Thyroid gland (tissue), 4 donors: Measurements from ENCODE around the gene RNF113B. TPM values are rescaled to one million over a fixed set of nuclear protein-coding genes. Genes with fewer than 3 reads are reported as not detected.
A peak's percentile ranks its signal among the peaks of the same experiment; 100 is the strongest.

Experiments used
- DNase-seq, 2 donors: peaks; one replicate each; pipeline ENCODE4 v3.0.0-alpha.2; 2019
- H3K27ac ChIP-seq, 3 donors: fragments of 200-600 bp; sonication (generic); 1 replicate in 2 of 3; 2 replicates in 1 of 3; pipeline ENCODE4 v1.5.1; 2016 to 2019; ENCODE audit warnings: mild to moderate bottlenecking in 1 of 3, moderate library complexity in 1 of 3
- H3K27me3 ChIP-seq: fragments of 200-600 bp; sonication (generic); one replicate; pipeline ENCODE4 v1.5.1; 2019
- H3K36me3 ChIP-seq, 2 donors: fragments of 200-600 bp; sonication (generic); one replicate each; pipeline ENCODE4 v1.5.1; 2016 to 2019
- H3K4me1 ChIP-seq, 2 donors: fragments of 200-600 bp; sonication (generic); one replicate each; pipeline ENCODE4 v1.5.1; 2017 to 2019
- H3K4me3 ChIP-seq, 3 donors: fragments of 200-600 bp; sonication (generic); replicated peaks in 1 of 3; 1 replicate in 2 of 3; 2 replicates in 1 of 3; pipeline ENCODE4 v1.5.1; 2016; ENCODE audit warnings: mild to moderate bottlenecking in 1 of 3
- H3K9me3 ChIP-seq: fragments of 200-600 bp; sonication (generic); one replicate; pipeline ENCODE4 v1.5.1; 2017
- CTCF ChIP-seq, 6 experiments: fragments of 200-600 bp in 3 of 6; fragments of 450-650 bp in 3 of 6; sonication (generic) in 3 of 6; IDR thresholded peaks; one replicate each; pipeline ENCODE4 v1.5.1; 2016 to 2019; ENCODE audit warnings: antibody characterized with exemption in 6 of 6, mild to moderate bottlenecking in 2 of 6, inconsistent platforms in 1 of 6, moderate library complexity in 1 of 6
- POLR2A ChIP-seq, 2 donors: fragments of 450-650 bp; IDR thresholded peaks; one replicate each; pipeline ENCODE4 v1.6.1; 2017; ENCODE audit warnings: antibody characterized with exemption in 2 of 2, mild to moderate bottlenecking in 2 of 2, moderate library complexity in 1 of 2
- WGBS, 2 donors: methylation state at CpG; one replicate each; pipeline ENCODE4 v1.1.5; 2017; 5-methylcytosine and 5-hydroxymethylcytosine counted together
- intact Hi-C: fragments of 100-400 bp; cut with DNase I; formaldehyde crosslinking; loops from one replicate; pipeline ENCODE4 v1.15.1; 2023
- total RNA-seq, 4 donors: library from RNA; depleted of rRNA; stranded (reverse); fragments of >200 nt; gene quantifications; one replicate each; pipeline ENCODE4 v1.2.3, GENCODE V29; 2016

Gene RNF113B
- total RNA-seq, 4 donors from 2014 or later = not detected

- no peak overlapping the region for H3K4me3 ChIP-seq
- intact Hi-C loops = loop anchor here (10.0 kb wide), 1 partner anchor 66 kb away; no protein-coding TSS in a partner anchor
- 23 to 26% methylated on average over 4 of the region's 4 CpGs for WGBS, 2 donors
- no peaks in the 10 kb centered on the region for H3K27me3 ChIP-seq
- H3K27ac ChIP-seq = peak overlapping the region; percentile 80 to 95 (median 84)
- no peaks in the 10 kb centered on the region for H3K36me3 ChIP-seq
- no peaks in the 10 kb centered on the region for H3K9me3 ChIP-seq
- peaks cover 67 to 88% of the 10 kb centered on the region in 2 donors for H3K4me1 ChIP-seq
- DNase-seq = peak in 1 of 2 donors; percentile 51
- no peak for TF ChIP-seq CTCF (IDR thresholded peaks at IDR 0.05)
- no peak for TF ChIP-seq POLR2A (IDR thresholded peaks at IDR 0.05)
Observed at GRCh38 chr13:98220271-98220791, 43.3 kb upstream of the RNF113B start.

- Histone ChIP-seq H3K9me3 (no peaks in the 10 kb centered on the region), H3K27ac (peak overlapping the region; percentile 80 to 95 (median 84)), H3K36me3 (no peaks in the 10 kb centered on the region), H3K27me3 (no peaks in the 10 kb centered on the region), H3K4me1 (peaks cover 67 to 86% of the 10 kb centered on the region in 2 donors), H3K4me3 (no peak overlapping the region)
- 94 to 96% methylated on average over 6 of the region's 6 CpGs for WGBS, 2 donors
- intact Hi-C loops = loop anchor here (10.0 kb wide), 1 partner anchor 65 kb away; no protein-coding TSS in a partner anchor
- TF ChIP-seq POLR2A (IDR thresholded peaks at IDR 0.05) = no peak
- TF ChIP-seq CTCF (IDR thresholded peaks at IDR 0.05) = no peak
- no peak for DNase-seq
Observed at GRCh38 chr13:98219685-98220084, 42.6 kb upstream of the RNF113B start.

- Histone ChIP-seq H3K36me3 (no peaks in the 10 kb centered on the region), H3K27me3 (no peaks in the 10 kb centered on the region), H3K27ac (peak overlapping the region; percentile 74 to 87 (median 87)), H3K4me3 (no peak overlapping the region), H3K4me1 (peaks cover 65 to 81% of the 10 kb centered on the region in 2 donors), H3K9me3 (no peaks in the 10 kb centered on the region)
- intact Hi-C loops = no loop called here
- 62 to 69% methylated on average over 11 to 12 of the region's 12 CpGs for WGBS, 2 donors
- DNase-seq = peak in 1 of 2 donors; percentile 39
- TF ChIP-seq CTCF (IDR thresholded peaks at IDR 0.05) (no peak), POLR2A (IDR thresholded peaks at IDR 0.05) (no peak)
Observed at GRCh38 chr13:98217597-98217996, 40.5 kb upstream of the RNF113B start.

GRCh38 chr13:98216711-98217285, 39.7 kb upstream of the RNF113B start:
- no peak for DNase-seq
- Histone ChIP-seq H3K36me3 (no peaks in the 10 kb centered on the region), H3K4me3 (no peak overlapping the region), H3K27me3 (no peaks in the 10 kb centered on the region), H3K4me1 (peaks cover 59 to 73% of the 10 kb centered on the region in 2 donors), H3K9me3 (no peaks in the 10 kb centered on the region), H3K27ac (peak overlapping the region; percentile 74 to 87 (median 87))
- no peak for TF ChIP-seq CTCF (IDR thresholded peaks at IDR 0.05)
- no peak for TF ChIP-seq POLR2A (IDR thresholded peaks at IDR 0.05)
- intact Hi-C loops = no loop called here
- WGBS, 2 donors = 58 to 66% methylated on average over 7 of the region's 7 CpGs

GRCh38 chr13:98216135-98216565, 39.1 kb upstream of the RNF113B start:
- H3K9me3 ChIP-seq = no peaks in the 10 kb centered on the region
- H3K36me3 ChIP-seq = no peaks in the 10 kb centered on the region
- peak; percentile 92 to 95 for DNase-seq
- H3K4me1 ChIP-seq = peaks cover 52 to 67% of the 10 kb centered on the region in 2 donors
- peak overlapping the region; percentile 74 to 87 (median 87) for H3K27ac ChIP-seq
- intact Hi-C loops = no loop called here
- no peak overlapping the region for H3K4me3 ChIP-seq
- H3K27me3 ChIP-seq = no peaks in the 10 kb centered on the region
- TF ChIP-seq CTCF (IDR thresholded peaks at IDR 0.05) (peak in 2 of 6 experiments; percentile 13 to 37), POLR2A (IDR thresholded peaks at IDR 0.05) (no peak)
- WGBS, 2 donors = 12 to 30% methylated on average over 4 of the region's 4 CpGs
